HUDEP-2 (cell line): Measurements from ENCODE around the gene PTPN20.
"Not testable (repeated sequence)": the region's sequence is repeated elsewhere in the genome, so short reads cannot be mapped to it uniquely, and the experiment has no call there.

Experiments used
- DNase-seq, 76 experiments: peaks; one replicate each; lab custom pipeline; 2025; ENCODE audit not compliant: unreplicated experiment in 76 of 76; lab: John Stamatoyannopoulos, UW

Gene PTPN20

GRCh38 chr10:46911144-46911876, at the start of gene PTPN20:
Gene PTPN20 (plus strand): TSS chr10:46911428. CDS start chr10:46932500, 21,072 bp downstream.
- DNase-seq, result not testable (repeated sequence)

- not testable (repeated sequence) for DNase-seq
Measured at GRCh38 chr10:46869716-46870115, 41.5 kb upstream of the PTPN20 start.

GRCh38 chr10:46871583-46871982, 39.6 kb upstream of the PTPN20 start:
- not testable (repeated sequence) for DNase-seq

GRCh38 chr10:46875304-46875703, 35.9 kb upstream of the PTPN20 start:
- not testable (repeated sequence) for DNase-seq

GRCh38 chr10:46876773-46877172, 34.5 kb upstream of the PTPN20 start:
- DNase-seq, result not testable (repeated sequence)

GRCh38 chr10:46878761-46879160, 32.5 kb upstream of the PTPN20 start:
- not testable (repeated sequence) for DNase-seq

GRCh38 chr10:46890813-46891611, 20.2 kb upstream of the PTPN20 start:
- not testable (repeated sequence) for DNase-seq

- DNase-seq, result not testable (repeated sequence)
Measured at GRCh38 chr10:46896762-46897692, 14.2 kb upstream of the PTPN20 start.

GRCh38 chr10:46901247-46901646, 10.0 kb upstream of the PTPN20 start:
- not testable (repeated sequence) for DNase-seq

GRCh38 chr10:46903874-46904273, 7.4 kb upstream of the PTPN20 start:
- DNase-seq, result not testable (repeated sequence)

GRCh38 chr10:46906359-46906758, 4.9 kb upstream of the PTPN20 start:
- DNase-seq, result not testable (repeated sequence)

GRCh38 chr10:46907185-46908117, 3.8 kb upstream of the PTPN20 start:
- DNase-seq, result not testable (repeated sequence)

GRCh38 chr10:46922498-46922897, 11.3 kb downstream of the PTPN20 start:
- not testable (repeated sequence) for DNase-seq

- not testable (repeated sequence) for DNase-seq
Measured at GRCh38 chr10:46925156-46925555, 13.9 kb downstream of the PTPN20 start.

GRCh38 chr10:46925853-46926252, 14.6 kb downstream of the PTPN20 start:
- DNase-seq, result not testable (repeated sequence)

GRCh38 chr10:46928810-46929209, 17.6 kb downstream of the PTPN20 start:
- not testable (repeated sequence) for DNase-seq

GRCh38 chr10:46932383-46932782, 21.2 kb downstream of the PTPN20 start:
- not testable (repeated sequence) for DNase-seq

GRCh38 chr10:46941091-46941490, 29.9 kb downstream of the PTPN20 start:
- not testable (repeated sequence) for DNase-seq
